Measurements from ENCODE around the gene SETBP1. TPM values are rescaled to one million over a fixed set of nuclear protein-coding genes. Genes with fewer than 3 reads are reported as not detected.

SETBP1 gene
- total RNA-seq, 1 donor from 2014 or later: 15.5 TPM

GRCh38 chr18:44934901-44935300 lies 254.2 kb downstream of the SETBP1 start:
- intact Hi-C loops (cut with DNase I): no loop called here
- no peak for DNase-seq (ENCODE audit: low spot score)

- intact Hi-C loops (cut with DNase I): no loop called here
- no peak for DNase-seq (ENCODE audit: low spot score)
Observed at GRCh38 chr18:44935455-44935854, 254.8 kb downstream of the SETBP1 start.

GRCh38 chr18:44936485-44936884 lies 255.8 kb downstream of the SETBP1 start:
- intact Hi-C loops (cut with DNase I): no loop called here
- DNase-seq (ENCODE audit: low spot score): no peak

- intact Hi-C loops (cut with DNase I): no loop called here
- DNase-seq (ENCODE audit: low spot score): no peak
Observed at GRCh38 chr18:44937960-44938719, 257.5 kb downstream of the SETBP1 start.

GRCh38 chr18:44938720-44939665 lies 258.3 kb downstream of the SETBP1 start:
- intact Hi-C loops (cut with DNase I): no loop called here
- no peak for DNase-seq (ENCODE audit: low spot score)

GRCh38 chr18:44941516-44941915 lies 260.8 kb downstream of the SETBP1 start:
- intact Hi-C loops (cut with DNase I): no loop called here
- DNase-seq (ENCODE audit: low spot score): no peak

- intact Hi-C loops (cut with DNase I): no loop called here
Observed at GRCh38 chr18:44942073-44942472, 261.4 kb downstream of the SETBP1 start.

GRCh38 chr18:44943311-44943881 lies 262.7 kb downstream of the SETBP1 start:
- intact Hi-C loops (cut with DNase I): no loop called here

More at GRCh38 chr18:44942073-44942472, 261.4 kb downstream of the SETBP1 start:
- no peak for DNase-seq (ENCODE audit: low spot score)

GRCh38 chr18:44944461-44944860 lies 263.8 kb downstream of the SETBP1 start:
- intact Hi-C loops (cut with DNase I): no loop called here
- no peak for DNase-seq (ENCODE audit: low spot score)

More at GRCh38 chr18:44943311-44943881, 262.7 kb downstream of the SETBP1 start:
- no peak for DNase-seq (ENCODE audit: low spot score)

- DNase-seq (ENCODE audit: low spot score): no peak
- intact Hi-C loops (cut with DNase I): no loop called here
Observed at GRCh38 chr18:44945888-44946401, 265.3 kb downstream of the SETBP1 start.

GRCh38 chr18:44946529-44947113 lies 265.9 kb downstream of the SETBP1 start:
- no peak for DNase-seq (ENCODE audit: low spot score)
- intact Hi-C loops (cut with DNase I): no loop called here

- DNase-seq (ENCODE audit: low spot score): no peak
- intact Hi-C loops (cut with DNase I): no loop called here
Observed at GRCh38 chr18:44949967-44950366, 269.3 kb downstream of the SETBP1 start.

- intact Hi-C loops (cut with DNase I): no loop called here
- DNase-seq (ENCODE audit: low spot score): no peak
Observed at GRCh38 chr18:44950685-44951195, 270.1 kb downstream of the SETBP1 start.

GRCh38 chr18:44951748-44952147 lies 271.1 kb downstream of the SETBP1 start:
- intact Hi-C loops (cut with DNase I): no loop called here
- no peak for DNase-seq (ENCODE audit: low spot score)

GRCh38 chr18:44954257-44954656 lies 273.6 kb downstream of the SETBP1 start:
- intact Hi-C loops (cut with DNase I): no loop called here
- no peak for DNase-seq (ENCODE audit: low spot score)

GRCh38 chr18:44955825-44956224 lies 275.1 kb downstream of the SETBP1 start:
- DNase-seq (ENCODE audit: low spot score): no peak
- intact Hi-C loops (cut with DNase I): loop anchor here (2.0 to 5.0 kb wide), 2 partner anchors 111 to 256 kb away; no protein-coding TSS in a partner anchor

GRCh38 chr18:44957025-44957424 lies 276.3 kb downstream of the SETBP1 start:
- intact Hi-C loops (cut with DNase I): loop anchor here (2.0 to 5.0 kb wide), 2 partner anchors 110 to 255 kb away; no protein-coding TSS in a partner anchor

GRCh38 chr18:44957461-44957860 lies 276.8 kb downstream of the SETBP1 start:
- no peak for DNase-seq (ENCODE audit: low spot score)
- intact Hi-C loops (cut with DNase I): loop anchor here (2.0 to 5.0 kb wide), 2 partner anchors 109 to 255 kb away; no protein-coding TSS in a partner anchor

More at GRCh38 chr18:44957025-44957424, 276.3 kb downstream of the SETBP1 start:
- DNase-seq (ENCODE audit: low spot score): no peak

GRCh38 chr18:44958040-44958439 lies 277.4 kb downstream of the SETBP1 start:
- no peak for DNase-seq (ENCODE audit: low spot score)
- intact Hi-C loops (cut with DNase I): loop anchor here (5.0 kb wide), 1 partner anchor 254 kb away; no protein-coding TSS in a partner anchor

Data from cardiac septum (tissue), 1 donor.